Kidney tubule cell (primary cell): Measurements from ENCODE around the gene SARS1.
A peak's percentile ranks its signal among the peaks of the same experiment; 100 is the strongest.
"Not testable (repeated sequence)": the region's sequence is repeated elsewhere in the genome, so short reads cannot be mapped to it uniquely, and the experiment has no call there.

Experiments used
- DNase-seq: peaks from one replicate; pipeline ENCODE4 v3.0.0-alpha.2; 2018; ENCODE audit warnings: low spot score

The SARS1 gene

DNA sequence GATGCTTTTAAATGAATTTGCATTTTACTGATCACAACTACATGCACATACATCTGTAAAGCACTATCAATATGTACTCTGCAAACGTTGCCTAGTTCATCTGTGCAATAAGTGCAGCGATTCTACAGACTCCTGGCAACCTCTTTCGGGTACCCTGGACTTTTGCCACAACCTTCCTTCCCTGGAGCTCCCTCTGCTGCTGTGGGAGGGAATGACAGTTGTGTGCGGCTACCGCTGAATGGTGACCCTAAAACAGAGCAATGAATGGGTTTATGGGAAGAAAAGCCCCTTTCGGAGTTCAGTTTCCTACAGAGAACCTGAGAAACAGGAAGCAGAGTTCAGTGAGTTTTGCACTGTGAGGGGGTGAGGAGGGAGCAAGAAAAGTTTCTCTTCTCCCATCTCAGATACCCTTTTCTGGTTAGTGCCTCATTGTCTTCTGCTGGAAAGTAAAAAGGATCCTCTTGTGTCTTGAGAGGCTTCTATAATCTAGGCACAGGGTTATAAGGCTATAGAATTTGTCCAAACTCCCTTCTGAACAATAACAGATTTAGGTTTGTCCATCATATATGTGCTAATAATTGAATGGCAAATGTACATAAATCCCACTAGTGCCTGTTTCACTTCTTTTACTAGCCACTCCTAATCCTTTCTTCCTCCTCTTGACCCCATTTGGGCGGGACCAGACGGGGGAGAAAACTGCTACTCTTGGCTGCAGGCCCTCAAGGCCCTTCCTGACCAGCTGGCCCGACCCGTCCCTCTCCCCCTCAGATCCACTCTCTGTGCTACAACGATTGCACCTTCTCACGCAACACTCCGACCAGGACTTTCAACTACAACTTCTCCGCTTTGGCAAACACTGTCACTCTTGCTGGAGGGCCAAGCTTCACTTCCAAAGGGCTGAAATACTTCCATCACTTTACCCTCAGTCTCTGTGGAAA, 19.8 kb upstream of the SARS1 start:
- peak; percentile 43 for DNase-seq

DNA sequence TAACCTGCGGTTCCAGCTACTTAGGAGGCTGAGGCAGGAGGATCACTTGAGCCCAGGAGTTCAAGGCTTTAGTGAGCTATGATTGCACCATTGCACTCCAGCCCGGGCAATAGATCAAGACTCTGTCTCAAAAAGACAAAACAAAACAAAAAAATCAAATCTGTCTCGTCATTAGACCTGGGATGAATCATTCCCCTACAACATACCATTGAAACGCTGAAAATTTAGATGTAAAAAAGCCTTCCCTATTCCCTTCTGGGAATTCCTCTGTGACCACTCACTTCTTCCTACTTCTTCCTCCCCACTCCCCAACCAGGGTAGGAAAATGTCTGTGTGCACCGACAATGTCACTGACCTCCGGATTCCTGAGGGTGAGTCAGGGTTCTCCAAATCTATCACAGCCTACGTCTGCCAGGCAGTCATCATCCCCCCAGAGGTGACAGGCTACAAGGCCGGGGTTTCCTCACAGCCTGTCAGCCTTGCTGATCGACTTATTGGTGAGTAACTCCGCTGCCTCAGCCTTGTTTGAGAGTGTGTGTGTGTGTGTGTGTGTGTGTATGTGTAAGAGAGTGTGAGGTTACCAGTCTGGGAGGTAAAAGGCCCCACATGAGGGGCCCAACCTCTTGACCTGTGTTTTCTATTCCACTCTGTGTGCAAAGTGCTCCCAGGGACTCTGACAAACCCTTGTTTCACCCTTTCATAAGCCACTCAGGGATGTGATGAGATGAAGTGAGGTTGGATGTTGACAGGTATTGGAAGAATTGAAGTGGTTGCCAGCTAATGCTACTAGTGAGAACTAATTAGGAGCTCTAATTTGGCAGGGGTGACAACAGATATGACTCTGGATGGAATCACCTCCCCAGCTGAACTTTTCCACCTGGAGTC, 16.3 kb upstream of the SARS1 start:
- DNase-seq: peak; percentile 100

DNA sequence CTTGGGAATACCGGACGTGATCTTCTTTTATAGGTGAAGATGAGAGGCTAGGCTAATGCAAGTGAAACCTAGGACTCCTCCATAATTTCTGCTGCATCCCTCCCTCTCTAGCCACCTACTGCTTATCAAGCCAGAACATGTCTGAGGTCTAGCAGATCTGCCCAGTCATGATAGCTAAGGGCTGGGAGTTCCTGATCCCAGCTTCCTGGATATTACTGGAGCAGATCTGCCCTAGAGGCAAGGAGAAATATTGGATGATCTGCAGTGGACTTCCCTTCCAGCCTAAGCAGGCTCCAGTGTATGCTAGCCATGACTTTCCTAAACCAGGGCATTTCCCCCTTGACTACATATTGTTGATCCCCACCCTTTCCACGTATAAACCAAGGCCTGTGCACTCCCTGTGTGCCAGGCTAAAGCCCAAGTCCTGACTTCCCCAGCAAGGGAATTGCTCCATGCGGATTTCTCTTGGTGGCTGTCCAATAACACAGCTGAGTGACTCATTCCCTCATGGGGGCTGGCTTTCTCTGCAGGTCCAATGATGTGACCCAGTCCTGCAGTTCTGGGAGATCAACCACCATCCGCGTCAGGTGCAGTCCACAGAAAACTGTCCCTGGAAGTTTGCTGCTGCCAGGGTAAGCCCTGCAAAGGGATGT, 15.5 kb upstream of the SARS1 start:
- DNase-seq: peak; percentile 83

- DNase-seq: no peak
These were observed 15.0 kb upstream of the SARS1 start for GRCh38 chr1:109198745-109199144.

GRCh38 chr1:109199710-109200109, 14.0 kb upstream of the SARS1 start:
- DNase-seq: no peak

GRCh38 chr1:109201123-109201703, 12.5 kb upstream of the SARS1 start:
- peak; percentile 87 for DNase-seq

DNA sequence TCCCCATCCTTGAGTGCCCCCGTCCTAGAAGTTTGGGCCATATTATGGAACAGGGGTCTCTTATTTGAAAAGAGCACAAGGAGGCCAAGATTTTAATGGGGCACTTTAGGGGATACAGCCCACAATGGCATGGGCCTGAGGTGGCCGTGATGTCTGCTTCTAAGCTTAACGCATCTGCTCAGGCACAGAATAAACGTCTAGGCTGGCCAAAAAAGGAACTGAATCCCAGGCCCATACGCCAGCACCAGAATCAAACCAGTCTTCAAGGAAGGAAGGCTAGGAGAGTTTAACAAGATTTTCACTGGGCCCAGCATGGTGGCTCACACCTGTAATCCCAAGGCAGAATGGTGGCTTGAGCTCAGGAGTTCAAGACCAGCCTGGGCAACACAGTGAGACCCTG, 9.2 kb upstream of the SARS1 start:
- no peak for DNase-seq

- DNase-seq: no peak
These were observed 7.4 kb upstream of the SARS1 start for GRCh38 chr1:109206339-109206738.

DNA sequence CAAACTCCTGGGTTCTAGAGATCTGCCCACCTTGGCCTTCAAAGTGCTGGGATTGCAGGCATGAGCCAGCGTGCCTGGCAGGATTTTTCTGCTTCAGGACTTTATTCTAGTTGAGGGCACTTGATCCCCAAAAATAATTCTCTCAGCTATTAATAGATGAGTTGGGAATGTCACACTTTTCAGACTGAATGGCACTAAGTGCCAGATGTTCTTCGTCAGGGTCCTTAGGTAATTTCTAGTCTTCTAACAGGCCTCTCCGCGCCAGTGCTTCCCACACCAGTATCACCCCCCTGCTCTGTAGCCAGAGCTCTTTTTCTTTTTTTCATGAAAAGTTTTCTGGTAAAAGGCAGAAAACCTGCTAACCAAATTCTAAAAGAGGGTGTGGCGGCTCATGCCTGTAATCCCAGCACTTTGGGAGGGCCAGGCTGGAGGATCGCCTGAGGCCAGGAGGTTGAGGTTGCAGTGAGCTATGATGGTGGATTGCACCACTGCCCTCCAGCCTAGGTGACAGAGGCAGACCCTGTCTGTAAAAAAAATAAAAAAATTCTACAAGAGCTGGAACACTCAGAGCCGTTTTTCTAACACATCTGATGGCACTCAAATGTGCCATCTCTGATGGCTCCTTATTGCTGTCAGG, 6.1 kb upstream of the SARS1 start:
- no peak for DNase-seq

DNA sequence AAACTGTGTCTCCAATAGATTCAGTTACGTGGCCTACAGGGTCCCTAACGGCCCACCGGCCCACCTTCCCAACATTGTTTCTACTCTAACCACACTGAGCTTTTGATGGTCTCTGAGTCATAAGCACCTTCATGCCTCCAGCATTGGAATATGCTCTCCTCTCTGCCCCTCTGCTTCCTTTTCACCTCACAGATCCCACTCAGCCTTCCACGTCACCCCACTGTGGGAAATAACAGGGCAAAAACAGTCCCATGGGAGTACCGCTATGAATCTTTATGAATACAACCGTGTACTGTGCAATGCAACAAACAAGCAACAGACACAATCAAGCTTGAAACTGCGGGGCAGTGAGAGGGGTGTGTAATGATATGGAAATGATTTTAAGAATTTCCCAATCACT, 5.3 kb upstream of the SARS1 start:
- no peak for DNase-seq

DNA sequence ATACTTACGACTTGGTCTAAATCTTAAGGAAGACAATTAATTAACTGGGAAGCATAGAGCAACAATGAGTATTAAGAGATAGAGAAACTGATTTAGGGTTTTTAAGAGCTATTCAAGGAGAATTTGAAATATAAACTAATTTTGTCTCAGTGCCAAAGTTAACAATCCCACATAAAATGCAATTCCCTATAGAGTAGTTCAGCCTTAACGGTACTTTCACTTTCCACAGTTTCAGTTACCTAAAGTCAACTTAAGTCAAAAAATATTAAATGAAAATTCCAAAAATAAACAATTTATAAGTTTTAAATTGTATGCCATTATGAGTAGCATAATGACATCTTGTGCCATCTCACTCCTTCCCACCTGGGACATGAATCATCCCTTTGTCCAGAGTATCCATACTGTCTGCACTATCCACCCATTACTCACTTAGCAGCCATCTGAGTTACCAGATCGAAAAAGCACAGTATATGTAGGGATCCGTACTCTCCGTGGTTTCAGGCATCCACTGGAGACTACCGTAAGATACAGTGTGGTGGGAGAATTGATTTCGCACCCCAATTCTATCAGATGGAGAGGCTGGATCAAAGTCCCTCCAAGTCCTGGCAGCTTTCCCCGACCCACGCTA, 4.8 kb upstream of the SARS1 start:
- peak; percentile 13 for DNase-seq

- DNase-seq: no peak
These were observed 3.7 kb upstream of the SARS1 start for GRCh38 chr1:109210058-109210457.

DNA sequence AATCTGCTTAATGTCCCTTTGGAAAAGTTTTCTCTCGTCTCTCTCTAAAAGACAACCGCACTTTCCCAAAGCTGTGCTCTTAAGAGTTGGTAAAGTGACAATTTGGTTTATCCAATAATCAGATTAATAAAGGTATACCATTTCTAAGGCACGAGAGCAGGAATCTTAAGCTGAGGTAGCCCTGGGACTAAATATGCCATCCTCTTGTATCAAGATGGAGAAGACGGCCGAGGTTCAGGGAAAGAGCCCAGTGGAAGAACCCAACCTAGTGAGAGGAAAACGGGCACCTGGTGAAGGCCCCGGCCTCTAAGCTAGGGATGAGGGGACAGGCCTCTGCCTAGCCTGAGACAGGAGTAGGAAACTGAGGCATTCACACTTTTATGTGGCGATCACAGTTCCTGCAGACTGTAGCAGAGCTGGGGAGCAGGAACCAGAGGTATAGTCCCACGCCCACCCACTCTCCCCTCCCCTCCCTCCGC, 334 bp upstream of the SARS1 start:
- DNase-seq: no peak

GRCh38 chr1:109214695-109215623, 1.2 kb downstream of the SARS1 start:
- DNase-seq: peak; percentile 74

DNA sequence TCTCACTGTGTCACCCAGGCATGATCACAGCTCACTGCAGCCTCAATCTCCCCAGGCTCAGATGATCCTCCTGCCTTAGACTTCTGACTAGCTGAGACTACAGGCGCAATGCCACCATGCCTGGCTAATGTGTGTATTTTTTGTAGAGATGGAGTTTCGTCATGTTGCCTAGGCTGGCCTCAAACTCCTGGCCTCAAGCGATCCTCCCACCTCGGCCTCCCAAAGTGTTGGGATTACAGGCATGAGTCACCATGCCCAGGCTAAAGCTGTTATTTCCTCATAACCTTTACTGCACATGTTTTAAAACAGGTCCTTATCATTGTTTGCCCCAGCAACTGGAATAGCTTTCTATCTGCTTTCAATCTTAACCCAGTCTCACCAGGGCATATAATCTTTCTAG, 2.9 kb downstream of the SARS1 start:
- DNase-seq: no peak

DNA sequence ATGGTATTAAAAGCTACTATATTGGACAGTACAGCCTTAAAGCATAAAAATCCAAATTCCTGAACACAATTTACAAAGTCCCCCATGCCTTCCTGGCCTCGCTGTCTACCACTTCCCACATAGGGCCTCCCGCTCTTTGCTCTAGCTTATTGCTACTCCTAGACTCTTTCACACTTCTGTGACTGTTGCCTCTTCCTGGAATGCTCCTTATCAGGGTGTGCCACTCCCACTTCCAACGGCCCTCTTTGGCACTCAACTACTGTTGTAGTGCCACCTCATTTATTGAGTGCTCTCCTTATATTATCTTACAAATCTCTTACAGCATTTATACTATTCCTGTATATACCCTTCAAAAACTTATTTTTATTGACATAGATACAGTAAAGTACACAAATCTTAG, 4.8 kb downstream of the SARS1 start:
- DNase-seq: no peak

GRCh38 chr1:109221201-109221600, 7.5 kb downstream of the SARS1 start:
- not testable (repeated sequence) for DNase-seq

DNA sequence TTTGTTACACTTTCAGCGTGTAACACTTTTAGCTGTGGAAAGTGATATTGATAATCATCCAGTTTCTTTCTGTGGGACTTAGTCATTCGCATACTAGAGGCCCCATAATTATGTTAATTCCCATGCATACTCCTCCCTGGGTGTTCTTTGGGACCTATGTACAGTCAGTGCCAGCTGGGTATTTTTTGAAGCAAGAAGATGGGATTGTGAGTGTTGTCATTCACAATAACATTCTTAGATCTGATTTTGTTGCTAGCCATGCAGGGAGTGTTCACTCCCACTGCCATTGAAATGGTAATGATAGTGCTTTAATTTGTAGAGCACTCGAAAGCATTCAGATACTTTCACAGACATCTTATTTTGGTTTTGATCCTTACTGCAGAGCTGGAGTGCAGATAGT, 11.6 kb downstream of the SARS1 start:
- DNase-seq: no peak

DNA sequence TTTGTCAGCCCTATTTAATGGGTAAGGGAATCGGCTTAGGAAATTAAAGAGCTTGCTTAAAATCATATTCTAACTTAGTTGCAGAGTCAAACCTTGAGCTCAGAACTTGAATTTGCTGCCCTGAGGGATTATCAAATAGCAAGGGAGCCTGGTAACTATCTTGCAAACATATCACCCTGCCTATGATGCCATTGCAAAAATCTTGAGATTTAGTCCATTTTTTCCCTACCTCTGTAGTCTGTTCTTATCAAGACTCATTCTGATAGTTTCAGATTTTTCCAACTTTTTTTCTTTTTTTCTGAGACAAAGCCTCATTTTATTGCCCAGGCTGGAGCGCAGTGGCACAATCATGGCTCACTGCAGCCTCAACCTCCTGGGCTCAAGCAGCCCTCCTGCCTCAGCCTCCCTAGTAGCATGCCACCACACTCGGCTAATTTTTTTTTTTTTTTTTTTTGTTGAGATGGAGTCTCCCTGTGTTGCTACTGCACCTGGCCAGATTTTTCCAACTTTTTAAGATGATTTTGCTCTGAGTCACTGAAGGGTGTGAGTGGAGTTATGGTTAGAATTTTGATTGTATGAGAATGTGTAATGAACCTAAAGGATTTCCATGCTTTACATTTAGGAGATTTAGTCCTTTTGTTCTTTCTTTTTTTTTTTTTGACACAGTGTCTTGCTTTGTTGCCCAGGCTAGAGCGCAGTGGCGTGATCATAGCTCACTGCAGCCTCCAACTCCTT, 12.2 kb downstream of the SARS1 start:
- peak; percentile 33 for DNase-seq
